Activated T-cell treated with anti-CD3 and anti-CD28 coated beads, Interleukin-2, amount 50 U/mL, for 24 hours (primary cell): ENCODE measurements around the gene HECTD1.
"Not testable (repeated sequence)": the region's sequence is repeated elsewhere in the genome, so short reads cannot be mapped to it uniquely, and the experiment has no call there.

Experiments
- DNase-seq: peaks from one replicate; pipeline ENCODE4 v3.0.0-alpha.2; 2020
- H3K27ac Mint-ChIP-seq: 2 replicates; pipeline ENCODE4 v1.8.0; 2020; ENCODE audit warnings: mild to moderate bottlenecking, mixed read lengths
- H3K27me3 Mint-ChIP-seq: 2 replicates; pipeline ENCODE4 v1.8.0; 2020; ENCODE audit warnings: mixed read lengths
- H3K36me3 Mint-ChIP-seq: 2 replicates; pipeline ENCODE4 v1.8.0; 2020; ENCODE audit warnings: low read depth, mixed read lengths
- H3K4me1 Mint-ChIP-seq: 2 replicates; pipeline ENCODE4 v1.8.0; 2020; ENCODE audit warnings: low read depth, mixed read lengths
- H3K4me3 Mint-ChIP-seq: 2 replicates; pipeline ENCODE4 v1.8.0; 2020; ENCODE audit warnings: mild to moderate bottlenecking, moderate library complexity, mixed read lengths
- H3K9me3 Mint-ChIP-seq: 2 replicates; pipeline ENCODE4 v1.8.0; 2020; ENCODE audit warnings: mixed read lengths

The HECTD1 gene

GRCh38 chr14:31057701-31058364, 149.8 kb downstream of the HECTD1 start:
- no peak overlapping the region for H3K27ac Mint-ChIP-seq
- no peak overlapping the region for H3K4me3 Mint-ChIP-seq
- H3K4me1 Mint-ChIP-seq = peaks cover 9% of the 10 kb centered on the region
- peaks cover 2% of the 10 kb centered on the region for H3K36me3 Mint-ChIP-seq
- H3K9me3 Mint-ChIP-seq = no peaks in the 10 kb centered on the region
- no peaks in the 10 kb centered on the region for H3K27me3 Mint-ChIP-seq
- no peak for DNase-seq

- Mint-ChIP-seq H3K27ac (no peak overlapping the region), H3K36me3 (peaks cover 2% of the 10 kb centered on the region), H3K4me3 (no peak overlapping the region), H3K9me3 (no peaks in the 10 kb centered on the region), H3K27me3 (no peaks in the 10 kb centered on the region), H3K4me1 (peaks cover 9% of the 10 kb centered on the region)
- DNase-seq = no peak
Measured at GRCh38 chr14:31057035-31057434, 150.6 kb downstream of the HECTD1 start.

DNA sequence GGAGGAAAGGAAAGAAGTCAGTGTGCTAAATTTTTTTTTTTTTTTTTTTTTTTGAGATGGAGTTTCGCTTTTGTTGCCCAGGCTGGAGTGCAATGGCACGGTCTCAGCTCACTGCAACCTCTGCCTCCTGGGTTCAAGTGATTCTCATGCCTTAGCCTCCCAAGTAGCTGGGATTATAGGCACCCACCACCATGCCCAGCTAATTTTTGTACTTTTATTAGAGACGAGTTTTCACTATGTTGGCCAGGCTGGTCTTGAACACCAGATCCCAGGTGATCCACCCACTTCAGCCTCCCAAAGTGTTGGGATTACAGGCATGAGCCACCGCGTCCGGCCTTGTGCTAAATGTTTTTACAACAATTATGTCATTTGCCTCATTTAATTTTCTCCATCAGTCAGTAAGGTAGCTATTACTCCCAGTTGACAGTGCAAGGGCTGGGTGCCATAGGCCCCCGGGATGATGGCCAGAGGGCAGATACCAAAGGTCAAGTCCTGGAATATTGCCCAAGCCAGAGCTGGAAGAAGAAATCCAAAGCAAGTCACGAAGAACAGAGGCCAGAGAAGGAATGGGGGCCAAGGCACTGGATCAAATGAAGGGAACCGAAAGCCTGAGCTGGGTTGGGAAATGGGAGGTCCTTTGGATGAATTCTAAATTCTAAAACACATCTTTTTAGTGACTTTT, 154.5 kb downstream of the HECTD1 start:
- not testable (repeated sequence) for H3K4me1 Mint-ChIP-seq, H3K4me3 Mint-ChIP-seq, H3K36me3 Mint-ChIP-seq, H3K27me3 Mint-ChIP-seq, H3K9me3 Mint-ChIP-seq, H3K27ac Mint-ChIP-seq, DNase-seq

- peaks cover 7% of the 10 kb centered on the region for H3K36me3 Mint-ChIP-seq
- H3K9me3 Mint-ChIP-seq = no peaks in the 10 kb centered on the region
- no peaks in the 10 kb centered on the region for H3K27me3 Mint-ChIP-seq
- DNase-seq = no peak
- H3K27ac Mint-ChIP-seq = no peak overlapping the region
- peaks cover 5% of the 10 kb centered on the region for H3K4me1 Mint-ChIP-seq
- no peak overlapping the region for H3K4me3 Mint-ChIP-seq
Measured at GRCh38 chr14:31051511-31051910, 156.1 kb downstream of the HECTD1 start.

DNA sequence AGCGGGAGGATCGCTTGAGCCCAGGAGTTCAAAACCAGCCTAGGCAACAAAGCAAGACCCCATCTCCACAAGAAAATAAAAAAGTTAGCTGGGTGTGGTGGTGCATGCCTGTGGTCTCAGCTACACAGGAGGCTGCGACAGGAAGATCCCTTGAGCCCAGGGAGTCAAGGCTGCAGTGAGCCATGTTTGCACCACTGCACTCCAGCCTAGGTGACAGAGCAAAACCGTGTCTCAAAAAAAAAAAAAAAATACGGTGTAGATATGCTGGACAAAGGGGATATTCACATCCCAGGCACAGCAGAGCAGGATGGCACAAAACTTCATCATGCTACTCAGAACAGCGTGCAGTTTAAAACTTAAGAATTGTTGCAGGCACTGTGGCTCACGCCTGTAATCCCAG, 156.6 kb downstream of the HECTD1 start:
- no peaks in the 10 kb centered on the region for H3K27me3 Mint-ChIP-seq

More for the DNA sequence above, 156.6 kb downstream of the HECTD1 start:
- Mint-ChIP-seq H3K4me3 (no peak overlapping the region), H3K4me1 (peaks cover 7% of the 10 kb centered on the region), H3K27ac (no peak overlapping the region), H3K9me3 (no peaks in the 10 kb centered on the region), H3K36me3 (peaks cover 7% of the 10 kb centered on the region)
- no peak for DNase-seq
